ENCODE results near the gene CDK14.

The CDK14 gene

GRCh38 chr7:90618876-90619275 is 22.8 kb downstream of the CDK14 start:
- no peaks in the 10 kb centered on the region for H3K27me3 Mint-ChIP-seq (ENCODE audit: low read depth)
- H3K27ac Mint-ChIP-seq, result peak overlapping the region; percentile 62 to 80 (median 74)
- peaks cover 59% of the 10 kb centered on the region for H3K4me1 Mint-ChIP-seq
- H3K4me3 Mint-ChIP-seq, result no peak overlapping the region
- H3K36me3 Mint-ChIP-seq (ENCODE audit: low read depth), result no peaks in the 10 kb centered on the region
- no peaks in the 10 kb centered on the region for H3K9me3 Mint-ChIP-seq
- TF ChIP-seq, protein P1, sequence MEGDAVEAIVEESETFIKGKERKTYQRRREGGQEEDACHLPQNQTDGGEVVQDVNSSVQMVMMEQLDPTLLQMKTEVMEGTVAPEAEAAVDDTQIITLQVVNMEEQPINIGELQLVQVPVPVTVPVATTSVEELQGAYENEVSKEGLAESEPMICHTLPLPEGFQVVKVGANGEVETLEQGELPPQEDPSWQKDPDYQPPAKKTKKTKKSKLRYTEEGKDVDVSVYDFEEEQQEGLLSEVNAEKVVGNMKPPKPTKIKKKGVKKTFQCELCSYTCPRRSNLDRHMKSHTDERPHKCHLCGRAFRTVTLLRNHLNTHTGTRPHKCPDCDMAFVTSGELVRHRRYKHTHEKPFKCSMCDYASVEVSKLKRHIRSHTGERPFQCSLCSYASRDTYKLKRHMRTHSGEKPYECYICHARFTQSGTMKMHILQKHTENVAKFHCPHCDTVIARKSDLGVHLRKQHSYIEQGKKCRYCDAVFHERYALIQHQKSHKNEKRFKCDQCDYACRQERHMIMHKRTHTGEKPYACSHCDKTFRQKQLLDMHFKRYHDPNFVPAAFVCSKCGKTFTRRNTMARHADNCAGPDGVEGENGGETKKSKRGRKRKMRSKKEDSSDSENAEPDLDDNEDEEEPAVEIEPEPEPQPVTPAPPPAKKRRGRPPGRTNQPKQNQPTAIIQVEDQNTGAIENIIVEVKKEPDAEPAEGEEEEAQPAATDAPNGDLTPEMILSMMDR (IDR thresholded peaks at IDR 0.05; ENCODE audit: unreplicated experiment in 3 of 3), result no peak

DNA sequence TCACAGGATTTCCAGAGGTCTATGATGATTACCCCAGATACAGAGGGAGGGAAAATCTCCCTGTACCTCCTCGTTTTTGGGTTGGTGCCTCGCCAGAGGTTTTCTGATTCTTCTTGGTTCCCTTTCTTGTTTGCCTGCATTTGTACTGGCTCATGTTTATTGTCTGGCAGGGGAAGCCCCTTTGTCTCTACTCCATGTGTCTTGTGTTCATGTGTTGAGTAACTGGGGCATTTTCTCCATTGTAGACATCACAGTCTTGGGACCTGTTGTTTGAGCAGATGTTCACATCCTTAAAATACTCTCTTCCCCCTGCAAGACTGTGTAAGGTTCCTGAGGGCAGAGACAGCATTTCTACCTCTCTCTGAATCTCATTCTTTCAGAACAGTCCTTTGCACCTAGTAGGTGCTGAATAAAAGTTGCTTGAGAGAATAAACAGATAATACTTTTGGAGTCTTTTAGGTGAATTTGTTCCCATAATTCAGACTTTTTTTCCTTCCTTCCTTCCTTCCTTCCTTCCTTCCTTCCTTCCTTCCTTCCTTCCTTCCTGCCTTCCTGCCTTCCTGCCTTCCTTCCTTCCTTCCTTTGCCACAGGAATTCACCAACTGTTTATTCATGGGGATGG is 25.1 kb downstream of the CDK14 start:
- TF ChIP-seq, protein P1 (IDR thresholded peaks at IDR 0.05; ENCODE audit: unreplicated experiment in 3 of 3), result no peak
- H3K9me3 Mint-ChIP-seq, result no peaks in the 10 kb centered on the region

DNA sequence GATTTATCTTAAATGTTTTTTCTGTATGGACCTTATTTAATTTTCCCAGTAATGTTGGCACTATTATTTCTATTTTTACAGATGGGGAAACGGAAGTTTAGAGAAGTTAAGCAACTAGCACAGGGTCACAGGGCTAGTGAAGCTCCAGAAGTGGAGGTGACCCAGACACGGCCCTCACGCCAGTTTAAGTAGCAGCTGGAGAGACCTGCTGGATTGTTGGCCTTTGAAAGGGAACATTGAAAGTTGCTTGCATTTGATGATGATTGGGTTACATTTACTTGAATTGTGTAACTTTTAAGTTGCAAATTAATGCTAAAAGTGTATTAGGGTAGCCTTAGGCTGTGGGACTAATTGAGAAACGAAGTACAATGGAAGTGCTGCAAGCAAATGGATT is 25.6 kb downstream of the CDK14 start:
- H3K4me3 Mint-ChIP-seq, result no peak overlapping the region
- no peaks in the 10 kb centered on the region for H3K9me3 Mint-ChIP-seq
- no peaks in the 10 kb centered on the region for H3K27me3 Mint-ChIP-seq (ENCODE audit: low read depth)
- TF ChIP-seq, protein P1 (IDR thresholded peaks at IDR 0.05; ENCODE audit: unreplicated experiment in 3 of 3), result no peak
- peak overlapping the region; percentile 76 to 96 (median 95) for H3K27ac Mint-ChIP-seq
- no peaks in the 10 kb centered on the region for H3K36me3 Mint-ChIP-seq (ENCODE audit: low read depth)
- H3K4me1 Mint-ChIP-seq, result peaks cover 86% of the 10 kb centered on the region

More for the DNA sequence above, 25.1 kb downstream of the CDK14 start:
- H3K36me3 Mint-ChIP-seq (ENCODE audit: low read depth), result no peaks in the 10 kb centered on the region
- H3K4me1 Mint-ChIP-seq, result peaks cover 82% of the 10 kb centered on the region
- no peaks in the 10 kb centered on the region for H3K27me3 Mint-ChIP-seq (ENCODE audit: low read depth)
- no peak overlapping the region for H3K4me3 Mint-ChIP-seq
- H3K27ac Mint-ChIP-seq, result peak overlapping the region; percentile 76 to 96 (median 95)

DNA sequence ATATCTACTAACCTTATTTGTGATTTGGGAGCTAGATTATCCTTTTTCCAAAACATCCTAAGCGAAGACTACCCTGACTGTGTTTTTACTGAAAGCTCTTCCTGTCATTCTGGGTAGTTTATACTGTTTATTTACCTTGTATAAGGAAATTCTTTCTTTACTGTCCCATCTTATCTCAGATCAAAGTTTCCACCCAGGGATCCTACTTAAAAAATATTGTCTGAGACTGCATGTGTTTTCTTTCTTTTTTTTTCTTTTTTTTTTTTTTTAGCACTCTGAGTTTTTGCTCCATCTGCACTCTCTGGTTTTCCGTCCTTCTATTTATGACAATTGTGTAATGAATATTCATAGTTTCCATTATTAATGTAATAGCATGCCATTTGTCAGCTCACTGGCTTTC is 26.5 kb downstream of the CDK14 start:
- Mint-ChIP-seq H3K9me3 (no peaks in the 10 kb centered on the region), H3K27me3 (ENCODE audit: low read depth) (no peaks in the 10 kb centered on the region), H3K4me1 (peaks cover 78% of the 10 kb centered on the region), H3K36me3 (ENCODE audit: low read depth) (no peaks in the 10 kb centered on the region), H3K4me3 (peak overlapping the region in 1 of 3 experiments; percentile 46), H3K27ac (peak overlapping the region; percentile 76 to 96 (median 95))
- TF ChIP-seq, protein P1 (IDR thresholded peaks at IDR 0.05; ENCODE audit: unreplicated experiment in 3 of 3), result no peak

GRCh38 chr7:90624225-90624911 is 28.2 kb downstream of the CDK14 start:
- H3K36me3 Mint-ChIP-seq (ENCODE audit: low read depth), result no peaks in the 10 kb centered on the region
- H3K27me3 Mint-ChIP-seq (ENCODE audit: low read depth), result no peaks in the 10 kb centered on the region
- TF ChIP-seq, protein P1 (IDR thresholded peaks at IDR 0.05; ENCODE audit: unreplicated experiment in 3 of 3), result no peak
- H3K4me3 Mint-ChIP-seq, result peak overlapping the region in 1 of 3 experiments; percentile 75
- no peaks in the 10 kb centered on the region for H3K9me3 Mint-ChIP-seq
- H3K4me1 Mint-ChIP-seq, result peaks cover 68% of the 10 kb centered on the region
- peak overlapping the region; percentile 95 to 96 (median 95) for H3K27ac Mint-ChIP-seq

Data from nephron (organoid).